Effector CD8-positive, alpha-beta T cell (primary cell): ENCODE data around the gene PLPP4.

Experiments used
- DNase-seq: peaks from one replicate; lab custom pipeline; 2025; lab: John Stamatoyannopoulos, UW

PLPP4 gene

GRCh38 chr10:120456143-120456625 is 843 bp upstream of the PLPP4 start:
- no peak for DNase-seq

- no peak for DNase-seq
Measured at GRCh38 chr10:120457431-120458172, 575 bp downstream of the PLPP4 start.

GRCh38 chr10:120458432-120458831 is 1.4 kb downstream of the PLPP4 start:
- no peak for DNase-seq

- DNase-seq: no peak
Measured at GRCh38 chr10:120459185-120459584, 2.2 kb downstream of the PLPP4 start.

- DNase-seq: no peak
Measured at GRCh38 chr10:120460186-120460585, 3.2 kb downstream of the PLPP4 start.

- no peak for DNase-seq
Measured at GRCh38 chr10:120460776-120461175, 3.7 kb downstream of the PLPP4 start.

GRCh38 chr10:120462018-120462682 is 5.1 kb downstream of the PLPP4 start:
- DNase-seq: no peak

GRCh38 chr10:120465138-120465537 is 8.1 kb downstream of the PLPP4 start:
- no peak for DNase-seq

GRCh38 chr10:120466006-120466405 is 9.0 kb downstream of the PLPP4 start:
- DNase-seq: no peak

GRCh38 chr10:120473593-120473992 is 16.6 kb downstream of the PLPP4 start:
- no peak for DNase-seq

GRCh38 chr10:120474956-120475355 is 17.9 kb downstream of the PLPP4 start:
- DNase-seq: no peak

- no peak for DNase-seq
Measured at GRCh38 chr10:120475844-120476791, 19.1 kb downstream of the PLPP4 start.

GRCh38 chr10:120477021-120477742 is 20.2 kb downstream of the PLPP4 start:
- DNase-seq: no peak

- DNase-seq: no peak
Measured at GRCh38 chr10:120477743-120478141, 20.7 kb downstream of the PLPP4 start.

GRCh38 chr10:120478386-120478785 is 21.4 kb downstream of the PLPP4 start:
- DNase-seq: no peak

GRCh38 chr10:120479506-120479905 is 22.5 kb downstream of the PLPP4 start:
- DNase-seq: no peak

- no peak for DNase-seq
Measured at GRCh38 chr10:120480065-120480600, 23.1 kb downstream of the PLPP4 start.

- DNase-seq: no peak
Measured at GRCh38 chr10:120480848-120481247, 23.8 kb downstream of the PLPP4 start.

GRCh38 chr10:120483006-120483405 is 26.0 kb downstream of the PLPP4 start:
- DNase-seq: no peak

- no peak for DNase-seq
Measured at GRCh38 chr10:120483651-120484301, 26.7 kb downstream of the PLPP4 start.

- DNase-seq: no peak
Measured at GRCh38 chr10:120485946-120486345, 28.9 kb downstream of the PLPP4 start.
